PC-3 (cell line): ENCODE data around the gene USP30. TPM values are rescaled to one million over a fixed set of nuclear protein-coding genes. Genes with fewer than 3 reads are reported as not detected.

Source experiments
- ATAC-seq: fragments of 200-7000 bp; cut with Tn5 transposase; 2 replicates; pipeline ENCODE4 v1.9.1; 2020; ENCODE audit warnings: mild to moderate bottlenecking, moderate library complexity
- BruUV-seq: library from RNA; stranded (reverse); fragments of 400-500 nt; replicated peaks from 2 replicates; lab custom pipeline; 2021; lab: Mats Ljungman, UMichigan
- CTCF ChIA-PET: fragments of 300-600 bp; sonication (Branson Sonifier 250); formaldehyde crosslinking; loops from one replicate; lab custom pipeline; 2022; ENCODE audit warnings: antibody characterized with exemption; lab: Charles Lee
- POLR2A ChIA-PET: fragments of 300-600 bp; sonication (Branson Sonifier 250); formaldehyde crosslinking; loops from one replicate; lab custom pipeline; 2022; ENCODE audit warnings: antibody characterized with exemption; ENCODE audit not compliant: unreplicated experiment; lab: Charles Lee
- DNase-seq: peaks from one replicate; pipeline ENCODE4 v3.0.0-alpha.2; 2015
- H2AFZ ChIP-seq: fragments of 300-600 bp; sonication (generic); 2 replicates; pipeline ENCODE4 v1.6.0; 2016; ENCODE audit warnings: antibody characterized with exemption, low read length
- H3F3A ChIP-seq: fragments of 300-600 bp; sonication (generic); one replicate; pipeline ENCODE4 v1.6.0; 2017; ENCODE audit warnings: antibody characterized with exemption, low read length, control low read depth, mild to moderate bottlenecking; ENCODE audit not compliant: unreplicated experiment
- H3K27ac ChIP-seq: fragments of 300-600 bp; sonication (generic); 2 replicates; pipeline ENCODE4 v1.5.1; 2016; ENCODE audit warnings: mild to moderate bottlenecking, low read length
- H3K27me3 ChIP-seq: fragments of 300-600 bp; sonication (generic); 2 replicates; pipeline ENCODE4 v1.6.1; 2016; ENCODE audit warnings: low read length, mixed read lengths
- H3K36me3 ChIP-seq: fragments of 300-600 bp; sonication (generic); 2 replicates; pipeline ENCODE4 v1.6.1; 2016; ENCODE audit warnings: low read depth, mixed run types, low read length, mixed read lengths
- H3K4me1 ChIP-seq: fragments of 300-600 bp; sonication (generic); 2 replicates; pipeline ENCODE4 v1.5.1; 2016; ENCODE audit warnings: low read length; ENCODE audit not compliant: insufficient read depth
- H3K4me2 ChIP-seq: fragments of 300-600 bp; sonication (generic); 2 replicates; pipeline ENCODE4 v1.6.0; 2016; ENCODE audit warnings: low read length
- H3K4me3 ChIP-seq: fragments of 300-600 bp; sonication (generic); 2 replicates; pipeline ENCODE4 v1.5.1; 2016; ENCODE audit warnings: mild to moderate bottlenecking, low read length, mixed read lengths
- H3K79me2 ChIP-seq: fragments of 300-600 bp; sonication (generic); 2 replicates; pipeline ENCODE4 v1.6.1; 2017; ENCODE audit warnings: low read length, mixed read lengths
- H3K9ac ChIP-seq: fragments of 300-600 bp; sonication (generic); 2 replicates; pipeline ENCODE4 v1.6.0; 2016; ENCODE audit warnings: mild to moderate bottlenecking, low read length
- H3K9me2 ChIP-seq: fragments of 300-600 bp; sonication (generic); replicated peaks from 2 replicates; pipeline ENCODE4 v1.6.1; 2016; ENCODE audit warnings: mixed run types, low read length, mixed read lengths
- H3K9me3 ChIP-seq: fragments of 300-600 bp; sonication (generic); 2 replicates; pipeline ENCODE4 v1.6.1; 2016; ENCODE audit warnings: low read length, mixed read lengths
- H4K20me1 ChIP-seq: fragments of 300-600 bp; sonication (generic); 2 replicates; pipeline ENCODE4 v1.6.1; 2016; ENCODE audit warnings: low read length, mixed read lengths
- CTCF ChIP-seq: fragments of 300-600 bp; sonication (generic); conservative IDR thresholded peaks from 2 replicates; pipeline ENCODE4 v1.5.1; 2017; ENCODE audit warnings: antibody characterized with exemption, low read depth, mild to moderate bottlenecking, low read length
- EZH2 ChIP-seq: fragments of 300-600 bp; sonication (generic); IDR thresholded peaks from one replicate; pipeline ENCODE4 v1.6.1; 2017; ENCODE audit warnings: antibody characterized with exemption, mild to moderate bottlenecking, low read length; ENCODE audit not compliant: unreplicated experiment
- EZH2phosphoT487 ChIP-seq: fragments of 300-600 bp; sonication (generic); IDR thresholded peaks from 2 replicates; pipeline ENCODE4 v1.6.1; 2018; ENCODE audit warnings: mild to moderate bottlenecking, antibody characterized with exemption, low read length, borderline replicate concordance
- intact Hi-C: fragments of 100-400 bp; cut with micrococcal nuclease; formaldehyde crosslinking; loops from 2 replicates; pipeline ENCODE4 v1.9.0; 2023
- total RNA-seq: library from RNA; depleted of rRNA; stranded (reverse); fragments of >200 nt; gene quantifications from 2 replicates; pipeline ENCODE4 v1.2.3, GENCODE V29; 2014

USP30 gene
- total RNA-seq, 1 experiment from 2014 or later = 13.6 TPM

- no peaks in the 10 kb centered on the region for H3K79me2 ChIP-seq
- ChIA-PET POLR2A (no interaction called here), CTCF (no interaction called here)
- H3K4me2 ChIP-seq = no peak overlapping the region
- no peaks in the 10 kb centered on the region for H3K36me3 ChIP-seq
- no peaks in the 10 kb centered on the region for H3K9me2 ChIP-seq
- no peak overlapping the region for H3K4me3 ChIP-seq
- no peaks in the 10 kb centered on the region for H3K4me1 ChIP-seq
- no peak overlapping the region for H2AFZ ChIP-seq
- no peak for DNase-seq
- no peaks in the 10 kb centered on the region for H3F3A ChIP-seq
- no peak overlapping the region for H3K27ac ChIP-seq
- no peak overlapping the region for H3K9ac ChIP-seq
- ATAC-seq = no peak
- H3K9me3 ChIP-seq = no peaks in the 10 kb centered on the region
- TF ChIP-seq EZH2 = no peak
- no peak for TF ChIP-seq CTCF
- TF ChIP-seq EZH2phosphoT487 = no peak
- no TSS peak for BruUV-seq
- no peaks in the 10 kb centered on the region for H4K20me1 ChIP-seq
- intact Hi-C loops = no loop called here
- no peaks in the 10 kb centered on the region for H3K27me3 ChIP-seq
These were observed 72.7 kb downstream of the USP30 start for GRCh38 chr12:109124878-109125648.

- H3K79me2 ChIP-seq = no peaks in the 10 kb centered on the region
- H3K36me3 ChIP-seq = no peaks in the 10 kb centered on the region
- intact Hi-C loops = no loop called here
- H3F3A ChIP-seq = no peaks in the 10 kb centered on the region
- no peak overlapping the region for H3K9ac ChIP-seq
- no peak overlapping the region for H3K4me2 ChIP-seq
- no peaks in the 10 kb centered on the region for H3K9me2 ChIP-seq
- H3K9me3 ChIP-seq = no peaks in the 10 kb centered on the region
- no peak overlapping the region for H2AFZ ChIP-seq
- H3K4me1 ChIP-seq = no peaks in the 10 kb centered on the region
- TF ChIP-seq EZH2 (no peak), EZH2phosphoT487 (no peak), CTCF (no peak)
- H3K27ac ChIP-seq = no peak overlapping the region
- no peaks in the 10 kb centered on the region for H4K20me1 ChIP-seq
- ChIA-PET CTCF (no interaction called here), POLR2A (no interaction called here)
- no peak for ATAC-seq
- no peaks in the 10 kb centered on the region for H3K27me3 ChIP-seq
- no peak overlapping the region for H3K4me3 ChIP-seq
- DNase-seq = no peak
- no TSS peak for BruUV-seq
These were observed 73.4 kb downstream of the USP30 start for GRCh38 chr12:109125791-109126190.

GRCh38 chr12:109126784-109127183, 74.4 kb downstream of the USP30 start:
- TF ChIP-seq EZH2phosphoT487 = no peak
- no peak for TF ChIP-seq CTCF
- no peak for TF ChIP-seq EZH2
- Histone ChIP-seq H3K27ac (no peak overlapping the region), H3K36me3 (no peaks in the 10 kb centered on the region), H3K27me3 (no peaks in the 10 kb centered on the region), H3K4me3 (no peak overlapping the region), H3K4me2 (no peak overlapping the region), H3K79me2 (no peaks in the 10 kb centered on the region), H2AFZ (no peak overlapping the region), H3K9me3 (no peaks in the 10 kb centered on the region), H4K20me1 (no peaks in the 10 kb centered on the region), H3K9ac (no peak overlapping the region), H3K4me1 (no peaks in the 10 kb centered on the region), H3K9me2 (no peaks in the 10 kb centered on the region), H3F3A (no peaks in the 10 kb centered on the region)
- intact Hi-C loops = no loop called here
- CTCF ChIA-PET = no interaction called here
- BruUV-seq = no TSS peak
- ATAC-seq (no peak), DNase-seq (no peak)
- POLR2A ChIA-PET = no interaction called here
